IMR-90 (cell line): Measurements from ENCODE around the gene RNASEH2B. TPM values are rescaled to one million over a fixed set of nuclear protein-coding genes. Genes with fewer than 3 reads are reported as not detected.

Experiments
- ATAC-seq: fragments of 200-7000 bp; cut with Tn5 transposase; 2 replicates; pipeline ENCODE4 v1.9.1; 2020; ENCODE audit warnings: low read depth, mild to moderate bottlenecking, moderate library complexity
- BruUV-seq: library from RNA; stranded (reverse); fragments of 400-500 nt; replicated peaks from 2 replicates; lab custom pipeline; 2021; lab: Mats Ljungman, UMichigan
- CTCF ChIA-PET: fragments of 300-600 bp; formaldehyde crosslinking; extraction: SDS; loops from one replicate; lab custom pipeline; 2021; ENCODE audit warnings: antibody characterized with exemption; lab: Yijun Ruan, JAX
- POLR2A ChIA-PET: fragments of 300-600 bp; sonication (Branson Sonifier 250); formaldehyde crosslinking; loops from one replicate; lab custom pipeline; 2022; ENCODE audit warnings: antibody characterized with exemption; ENCODE audit not compliant: unreplicated experiment; lab: Charles Lee
- DNase-seq: peaks from one replicate; pipeline ENCODE4 v3.0.0; 2013
- H2AFZ ChIP-seq: replicated peaks from 2 replicates; pipeline ENCODE3; 2013; ENCODE audit warnings: low read length, mild to moderate bottlenecking; ENCODE audit not compliant: poor library complexity
- H2AK5ac ChIP-seq: 2 replicates; pipeline ENCODE4 v1.6.1; 2013; ENCODE audit warnings: low read depth, low read length, inconsistent platforms
- H2AK9ac ChIP-seq: replicated peaks from 2 replicates; pipeline ENCODE3; 2013; ENCODE audit warnings: mild to moderate bottlenecking, low read depth, low read length, moderate library complexity; ENCODE audit not compliant: poor library complexity
- H2BK120ac ChIP-seq: 2 replicates; pipeline ENCODE4 v1.6.1; 2013; ENCODE audit warnings: low read depth, low read length, inconsistent platforms
- H2BK15ac ChIP-seq: 3 replicates; pipeline ENCODE4 v1.6.1; 2013; ENCODE audit warnings: low read depth, low read length, inconsistent platforms
- H2BK20ac ChIP-seq: 2 replicates; pipeline ENCODE4 v1.6.1; 2013; ENCODE audit warnings: low read depth, mild to moderate bottlenecking, inconsistent platforms, low read length, moderate library complexity
- H2BK5ac ChIP-seq: 2 replicates; pipeline ENCODE4 v1.6.1; 2013; ENCODE audit warnings: mild to moderate bottlenecking, low read depth, low read length, inconsistent platforms; ENCODE audit not compliant: poor library complexity, severe bottlenecking
- H3K14ac ChIP-seq: replicated peaks from 2 replicates; pipeline ENCODE4 v1.6.1; 2013; ENCODE audit warnings: low read depth, low read length, inconsistent platforms
- H3K18ac ChIP-seq: 2 replicates; pipeline ENCODE4 v1.6.1; 2013; ENCODE audit warnings: low read depth, low read length, control low read depth
- H3K23ac ChIP-seq: 2 replicates; pipeline ENCODE4 v1.6.1; 2013; ENCODE audit warnings: low read depth, low read length, inconsistent platforms
- H3K27ac ChIP-seq: 2 replicates; pipeline ENCODE4 v1.5.1; 2013; ENCODE audit warnings: mild to moderate bottlenecking, control low read depth, low read length; ENCODE audit not compliant: insufficient read depth
- H3K27me3 ChIP-seq: 2 replicates; pipeline ENCODE4 v1.6.1; 2013; ENCODE audit warnings: low read length; ENCODE audit not compliant: control insufficient read depth, insufficient read depth
- H3K36me3 ChIP-seq: 2 replicates; pipeline ENCODE4 v1.6.1; 2013; ENCODE audit warnings: low read length, mixed read lengths; ENCODE audit not compliant: control insufficient read depth, insufficient read depth
- H3K4ac ChIP-seq: 2 replicates; pipeline ENCODE4 v1.6.1; 2013; ENCODE audit warnings: low read depth, low read length, inconsistent platforms
- H3K4me1 ChIP-seq: 2 replicates; pipeline ENCODE4 v1.6.1; 2013; ENCODE audit warnings: low read length, mixed read lengths; ENCODE audit not compliant: control insufficient read depth, insufficient read depth
- H3K4me2 ChIP-seq: 2 replicates; pipeline ENCODE4 v1.6.1; 2013; ENCODE audit warnings: low read depth, mild to moderate bottlenecking, control low read depth, low read length, moderate library complexity
- H3K4me3 ChIP-seq: 2 replicates; pipeline ENCODE4 v1.5.1; 2013; ENCODE audit warnings: low read depth, mild to moderate bottlenecking, control low read depth, low read length, moderate library complexity; ENCODE audit not compliant: insufficient read depth
- H3K56ac ChIP-seq: 2 replicates; pipeline ENCODE4 v1.6.1; 2013; ENCODE audit warnings: low read length, inconsistent platforms; ENCODE audit not compliant: insufficient read depth; ENCODE audit errors: extremely low read depth
- H3K79me1 ChIP-seq, 2 experiments: 2 replicates each; pipeline ENCODE4 v1.6.1; 2013; ENCODE audit warnings: low read length in 2 of 2, inconsistent platforms in 1 of 2, low read depth in 1 of 2
- H3K9ac ChIP-seq: 2 replicates; pipeline ENCODE4 v1.6.1; 2013; ENCODE audit warnings: low read depth, low read length, control low read depth
- H3K9me1 ChIP-seq: 2 replicates; pipeline ENCODE4 v1.6.1; 2013; ENCODE audit warnings: low read length, inconsistent platforms; ENCODE audit not compliant: insufficient read depth
- H3K9me3 ChIP-seq: 2 replicates; pipeline ENCODE4 v1.6.1; 2013; ENCODE audit warnings: low read length; ENCODE audit not compliant: control insufficient read depth, insufficient read depth
- H4K20me1 ChIP-seq: 2 replicates; pipeline ENCODE4 v1.6.1; 2013; ENCODE audit warnings: low read length, inconsistent platforms; ENCODE audit not compliant: insufficient read depth
- H4K5ac ChIP-seq: 2 replicates; pipeline ENCODE4 v1.6.1; 2013; ENCODE audit warnings: mild to moderate bottlenecking, low read depth, low read length, control low read depth
- H4K8ac ChIP-seq, 2 experiments: 2 replicates each; pipeline ENCODE4 v1.6.1; 2013; ENCODE audit warnings: low read depth in 2 of 2, low read length in 2 of 2, control low read depth in 1 of 2, inconsistent platforms in 1 of 2
- H4K91ac ChIP-seq: 2 replicates; pipeline ENCODE4 v1.6.1; 2013; ENCODE audit warnings: low read depth, low read length, inconsistent platforms; ENCODE audit not compliant: insufficient read depth
- BHLHE40 ChIP-seq: fragments of 150-350 bp; IDR thresholded peaks from 2 replicates; pipeline ENCODE4 v1.6.1; 2016; ENCODE audit warnings: mild to moderate bottlenecking, low read depth, low read length
- CEBPB ChIP-seq: IDR thresholded peaks from 2 replicates; pipeline ENCODE4 v1.6.1; 2012; ENCODE audit warnings: low read depth, low read length, improper control_type of control experiment
- CHD1 ChIP-seq: IDR thresholded peaks from 2 replicates; pipeline ENCODE4 v1.6.1; 2012; ENCODE audit warnings: low read depth, low read length, improper control_type of control experiment
- FOS ChIP-seq: fragments of 150-350 bp; IDR thresholded peaks from 2 replicates; pipeline ENCODE4 v1.6.1; 2016; ENCODE audit warnings: low read depth, low read length
- MAFK ChIP-seq: IDR thresholded peaks from 2 replicates; pipeline ENCODE4 v1.6.1; 2012; ENCODE audit warnings: low read depth, low read length, improper control_type of control experiment
- MAZ ChIP-seq: IDR thresholded peaks from 2 replicates; pipeline ENCODE4 v1.6.1; 2012; ENCODE audit warnings: low read depth, mild to moderate bottlenecking, low read length, improper control_type of control experiment, moderate library complexity, borderline replicate concordance
- MXI1 ChIP-seq: IDR thresholded peaks from 2 replicates; pipeline ENCODE4 v1.6.1; 2012; ENCODE audit warnings: low read depth, mild to moderate bottlenecking, low read length, moderate library complexity, borderline replicate concordance
- NFE2L2 ChIP-seq: fragments of 150-350 bp; IDR thresholded peaks from 2 replicates; pipeline ENCODE4 v1.6.1; 2016; ENCODE audit warnings: low read depth, mild to moderate bottlenecking, low read length
- POLR2A ChIP-seq: IDR thresholded peaks from 2 replicates; pipeline ENCODE4 v1.6.1; 2012; ENCODE audit warnings: mild to moderate bottlenecking, low read depth, low read length
- RAD21 ChIP-seq: IDR thresholded peaks from 2 replicates; pipeline ENCODE4 v1.6.1; 2012; ENCODE audit warnings: low read length, improper control_type of control experiment
- RCOR1 ChIP-seq: IDR thresholded peaks from 2 replicates; pipeline ENCODE4 v1.6.1; 2012; ENCODE audit warnings: mild to moderate bottlenecking, low read length, improper control_type of control experiment; ENCODE audit not compliant: insufficient replicate concordance
- RFX5 ChIP-seq: IDR thresholded peaks from 2 replicates; pipeline ENCODE4 v1.8.0; 2012; ENCODE audit warnings: low read depth, mild to moderate bottlenecking, low read length, moderate library complexity
- SMC3 ChIP-seq: fragments of 150-350 bp; IDR thresholded peaks from 2 replicates; pipeline ENCODE4 v1.6.1; 2016; ENCODE audit warnings: low read depth, mild to moderate bottlenecking, antibody characterized with exemption, low read length, moderate library complexity
- WGBS, 2 experiments: methylation state at CpG; one replicate each; pipeline versions ENCODE4 v1.1.5 to v1.1.7; 2013; ENCODE audit warnings: missing lambda C conversion rate in 2 of 2; ENCODE audit not compliant: insufficient read length in 1 of 2; ENCODE audit errors: extremely low coverage in 2 of 2; 5-methylcytosine and 5-hydroxymethylcytosine counted together
- dilution Hi-C: fragments of 300-500 bp; cut with HindIII; formaldehyde crosslinking; loops from one replicate; pipeline ENCODE4 v1.14.3; 2018; ENCODE audit warnings: low sequenced_read_pairs; ENCODE audit not compliant: unreplicated experiment
- in situ Hi-C: fragments of 300-500 bp; cut with MboI; formaldehyde crosslinking; loops from 3 replicates; pipeline ENCODE4 v1.14.3; 2019; ENCODE audit warnings: low sequenced_read_pairs, inconsistent platforms, mixed read lengths
- intact Hi-C: fragments of 100-400 bp; cut with micrococcal nuclease; formaldehyde crosslinking; loops from 2 replicates; pipeline ENCODE4 v1.10.0; 2022
- polyA plus RNA-seq, 3 experiments: library from polyadenylated mRNA; depleted of rRNA; stranded (reverse); fragments of >200 nt; gene quantifications; 2 replicates each; pipeline ENCODE4 v1.2.3, GENCODE V29; 2012; ENCODE audit warnings: low replicate concordance in 1 of 3
- total RNA-seq: library from RNA; depleted of rRNA; stranded (reverse); fragments of >200 nt; gene quantifications from 2 replicates; pipeline ENCODE4 v1.2.3, GENCODE V29; 2012
- TF ChIP-seq, protein P1 (sequence below): fragments of 150-350 bp; IDR thresholded peaks from 2 replicates; pipeline ENCODE4 v1.6.1; 2017; ENCODE audit warnings: mild to moderate bottlenecking, antibody characterized with exemption, low read length, low read depth
- TF ChIP-seq, protein P2 (sequence below): fragments of 150-350 bp; IDR thresholded peaks from 2 replicates; pipeline ENCODE4 v1.6.1; 2016; ENCODE audit warnings: low read depth, mild to moderate bottlenecking, low read length, moderate library complexity, borderline replicate concordance
- TF ChIP-seq, protein P3 (sequence below): conservative IDR thresholded peaks from 2 replicates; pipeline ENCODE4 v1.5.1; 2012; ENCODE audit warnings: mild to moderate bottlenecking, low read depth, low read length, improper control_type of control experiment

Gene RNASEH2B
- total and polyA plus RNA-seq, 2 of the 4 experiments (the other 2 are of a cell fraction) = 11.2 to 14.2 TPM

DNA sequence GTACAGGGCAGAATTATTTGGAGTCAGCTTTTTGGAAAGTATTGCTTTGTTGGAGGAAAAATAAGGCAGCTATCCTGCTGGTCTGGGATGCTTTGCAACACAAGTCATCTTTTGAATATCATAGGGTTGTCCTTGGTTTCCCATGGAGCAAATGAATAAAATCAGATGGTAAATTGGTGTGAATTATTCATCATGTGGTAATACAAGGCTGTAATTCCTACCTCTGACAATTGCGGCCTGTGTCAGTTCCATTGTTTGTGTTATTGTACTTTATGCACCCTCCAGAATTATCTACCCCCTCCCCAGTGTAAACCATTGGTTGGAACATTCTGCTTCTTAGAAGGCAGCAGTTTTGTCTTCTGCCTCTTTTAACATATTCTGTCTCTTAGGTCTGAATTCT lies 46.2 kb downstream of the RNASEH2B start:
- DNase-seq (no peak), ATAC-seq (no peak)
- H3K9me3 ChIP-seq = no peaks in the 10 kb centered on the region
- no peak overlapping the region for H2AK5ac ChIP-seq
- no peak overlapping the region for H3K23ac ChIP-seq
- H3K4me2 ChIP-seq = no peak overlapping the region
- no peak overlapping the region for H4K91ac ChIP-seq
- no peak overlapping the region for H4K5ac ChIP-seq
- no peak overlapping the region for H2AK9ac ChIP-seq
- no peaks in the 10 kb centered on the region for H3K27me3 ChIP-seq
- no peaks in the 10 kb centered on the region for H3K79me1 ChIP-seq
- no peaks in the 10 kb centered on the region for H4K20me1 ChIP-seq
- dilution Hi-C loops = no loop called here
- no peaks in the 10 kb centered on the region for H3K9me1 ChIP-seq
- no peak overlapping the region for H3K9ac ChIP-seq
- no peak overlapping the region for H3K14ac ChIP-seq
- H2AFZ ChIP-seq = no peak overlapping the region
- POLR2A ChIA-PET = no interaction called here
- in situ Hi-C loops = no loop called here
- H2BK15ac ChIP-seq = no peak overlapping the region
- H2BK20ac ChIP-seq = no peak overlapping the region
- H3K36me3 ChIP-seq = peaks cover 2% of the 10 kb centered on the region; the same call in 1 of the 2 replicates
- H3K27ac ChIP-seq = no peak overlapping the region
- intact Hi-C loops = no loop called here
- CTCF ChIA-PET = no interaction called here
- no peak overlapping the region for H3K56ac ChIP-seq
- H4K8ac ChIP-seq = no peak overlapping the region
- H3K4ac ChIP-seq = no peak overlapping the region
- no peak overlapping the region for H2BK120ac ChIP-seq
- no TSS peak for BruUV-seq
- no peak overlapping the region for H3K18ac ChIP-seq
- TF ChIP-seq, protein P1, sequence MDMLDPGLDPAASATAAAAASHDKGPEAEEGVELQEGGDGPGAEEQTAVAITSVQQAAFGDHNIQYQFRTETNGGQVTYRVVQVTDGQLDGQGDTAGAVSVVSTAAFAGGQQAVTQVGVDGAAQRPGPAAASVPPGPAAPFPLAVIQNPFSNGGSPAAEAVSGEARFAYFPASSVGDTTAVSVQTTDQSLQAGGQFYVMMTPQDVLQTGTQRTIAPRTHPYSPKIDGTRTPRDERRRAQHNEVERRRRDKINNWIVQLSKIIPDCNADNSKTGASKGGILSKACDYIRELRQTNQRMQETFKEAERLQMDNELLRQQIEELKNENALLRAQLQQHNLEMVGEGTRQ = no peak
- TF ChIP-seq NFE2L2 (no peak), RFX5 (no peak), RCOR1 (no peak), CHD1 (no peak), POLR2A (no peak), CEBPB (no peak), MXI1 (no peak), SMC3 (no peak), MAZ (no peak), BHLHE40 (no peak), RAD21 (no peak), FOS (no peak), MAFK (no peak)
- TF ChIP-seq, protein P2, sequence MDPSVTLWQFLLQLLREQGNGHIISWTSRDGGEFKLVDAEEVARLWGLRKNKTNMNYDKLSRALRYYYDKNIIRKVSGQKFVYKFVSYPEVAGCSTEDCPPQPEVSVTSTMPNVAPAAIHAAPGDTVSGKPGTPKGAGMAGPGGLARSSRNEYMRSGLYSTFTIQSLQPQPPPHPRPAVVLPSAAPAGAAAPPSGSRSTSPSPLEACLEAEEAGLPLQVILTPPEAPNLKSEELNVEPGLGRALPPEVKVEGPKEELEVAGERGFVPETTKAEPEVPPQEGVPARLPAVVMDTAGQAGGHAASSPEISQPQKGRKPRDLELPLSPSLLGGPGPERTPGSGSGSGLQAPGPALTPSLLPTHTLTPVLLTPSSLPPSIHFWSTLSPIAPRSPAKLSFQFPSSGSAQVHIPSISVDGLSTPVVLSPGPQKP = no peak
- TF ChIP-seq, protein P3, sequence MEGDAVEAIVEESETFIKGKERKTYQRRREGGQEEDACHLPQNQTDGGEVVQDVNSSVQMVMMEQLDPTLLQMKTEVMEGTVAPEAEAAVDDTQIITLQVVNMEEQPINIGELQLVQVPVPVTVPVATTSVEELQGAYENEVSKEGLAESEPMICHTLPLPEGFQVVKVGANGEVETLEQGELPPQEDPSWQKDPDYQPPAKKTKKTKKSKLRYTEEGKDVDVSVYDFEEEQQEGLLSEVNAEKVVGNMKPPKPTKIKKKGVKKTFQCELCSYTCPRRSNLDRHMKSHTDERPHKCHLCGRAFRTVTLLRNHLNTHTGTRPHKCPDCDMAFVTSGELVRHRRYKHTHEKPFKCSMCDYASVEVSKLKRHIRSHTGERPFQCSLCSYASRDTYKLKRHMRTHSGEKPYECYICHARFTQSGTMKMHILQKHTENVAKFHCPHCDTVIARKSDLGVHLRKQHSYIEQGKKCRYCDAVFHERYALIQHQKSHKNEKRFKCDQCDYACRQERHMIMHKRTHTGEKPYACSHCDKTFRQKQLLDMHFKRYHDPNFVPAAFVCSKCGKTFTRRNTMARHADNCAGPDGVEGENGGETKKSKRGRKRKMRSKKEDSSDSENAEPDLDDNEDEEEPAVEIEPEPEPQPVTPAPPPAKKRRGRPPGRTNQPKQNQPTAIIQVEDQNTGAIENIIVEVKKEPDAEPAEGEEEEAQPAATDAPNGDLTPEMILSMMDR = no peak
- no peaks in the 10 kb centered on the region for H3K4me1 ChIP-seq
- WGBS, 2 experiments = no CpG with 5 or more reads among the region's 1 CpG
- no peak overlapping the region for H3K4me3 ChIP-seq
- no peak overlapping the region for H2BK5ac ChIP-seq
